Progenitor cell of endocrine pancreas (in vitro differentiated cells): ENCODE measurements around the gene VPS33A. TPM values are rescaled to one million over a fixed set of nuclear protein-coding genes. Genes with fewer than 3 reads are reported as not detected.

ENCODE experiments used
- DNase-seq: peaks from one replicate; pipeline ENCODE4 v3.0.0; 2021; ENCODE audit warnings: low spot score; ENCODE audit not compliant: unreplicated experiment
- H3K27ac Mint-ChIP-seq: 2 replicates; pipeline ENCODE4 v1.8.0; 2021; ENCODE audit warnings: mild to moderate bottlenecking, moderate library complexity, mixed read lengths
- H3K27me3 Mint-ChIP-seq: 2 replicates; pipeline ENCODE4 v1.8.0; 2021; ENCODE audit warnings: mixed read lengths
- H3K36me3 Mint-ChIP-seq: 2 replicates; pipeline ENCODE4 v1.8.0; 2022; ENCODE audit warnings: mixed read lengths; ENCODE audit not compliant: insufficient read depth
- H3K4me1 Mint-ChIP-seq: 2 replicates; pipeline ENCODE4 v1.8.0; 2021; ENCODE audit warnings: low read depth, mixed read lengths
- H3K4me3 Mint-ChIP-seq: 2 replicates; pipeline ENCODE4 v1.8.0; 2021; ENCODE audit warnings: low read depth, mild to moderate bottlenecking, moderate library complexity, mixed read lengths
- H3K9me3 Mint-ChIP-seq: 2 replicates; pipeline ENCODE4 v1.8.0; 2021; ENCODE audit warnings: low read depth, mixed read lengths
- total RNA-seq: library from RNA; stranded (reverse); gene quantifications from 2 replicates; pipeline ENCODE4 v1.2.1, GENCODE V29; 2021
- TF ChIP-seq, protein P1 (sequence below): fragments of 200-600 bp; sonication (generic); IDR thresholded peaks from one replicate; pipeline ENCODE4 v1.5.0; 2021; ENCODE audit warnings: antibody characterized with exemption, mild to moderate bottlenecking; ENCODE audit not compliant: unreplicated experiment

The VPS33A gene
- total RNA-seq, 1 donor from 2014 or later, result 33.2 TPM

GRCh38 chr12:122297494-122297893 lies 31.2 kb upstream of the VPS33A start:
- H3K27me3 Mint-ChIP-seq, result no peaks in the 10 kb centered on the region
- TF ChIP-seq, protein P1, sequence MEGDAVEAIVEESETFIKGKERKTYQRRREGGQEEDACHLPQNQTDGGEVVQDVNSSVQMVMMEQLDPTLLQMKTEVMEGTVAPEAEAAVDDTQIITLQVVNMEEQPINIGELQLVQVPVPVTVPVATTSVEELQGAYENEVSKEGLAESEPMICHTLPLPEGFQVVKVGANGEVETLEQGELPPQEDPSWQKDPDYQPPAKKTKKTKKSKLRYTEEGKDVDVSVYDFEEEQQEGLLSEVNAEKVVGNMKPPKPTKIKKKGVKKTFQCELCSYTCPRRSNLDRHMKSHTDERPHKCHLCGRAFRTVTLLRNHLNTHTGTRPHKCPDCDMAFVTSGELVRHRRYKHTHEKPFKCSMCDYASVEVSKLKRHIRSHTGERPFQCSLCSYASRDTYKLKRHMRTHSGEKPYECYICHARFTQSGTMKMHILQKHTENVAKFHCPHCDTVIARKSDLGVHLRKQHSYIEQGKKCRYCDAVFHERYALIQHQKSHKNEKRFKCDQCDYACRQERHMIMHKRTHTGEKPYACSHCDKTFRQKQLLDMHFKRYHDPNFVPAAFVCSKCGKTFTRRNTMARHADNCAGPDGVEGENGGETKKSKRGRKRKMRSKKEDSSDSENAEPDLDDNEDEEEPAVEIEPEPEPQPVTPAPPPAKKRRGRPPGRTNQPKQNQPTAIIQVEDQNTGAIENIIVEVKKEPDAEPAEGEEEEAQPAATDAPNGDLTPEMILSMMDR, result no peak
- H3K4me1 Mint-ChIP-seq, result no peaks in the 10 kb centered on the region
- H3K9me3 Mint-ChIP-seq, result no peaks in the 10 kb centered on the region
- H3K36me3 Mint-ChIP-seq, result peaks cover 19% of the 10 kb centered on the region
- no peak for DNase-seq
- no peak overlapping the region for H3K27ac Mint-ChIP-seq
- H3K4me3 Mint-ChIP-seq, result no peak overlapping the region

DNA sequence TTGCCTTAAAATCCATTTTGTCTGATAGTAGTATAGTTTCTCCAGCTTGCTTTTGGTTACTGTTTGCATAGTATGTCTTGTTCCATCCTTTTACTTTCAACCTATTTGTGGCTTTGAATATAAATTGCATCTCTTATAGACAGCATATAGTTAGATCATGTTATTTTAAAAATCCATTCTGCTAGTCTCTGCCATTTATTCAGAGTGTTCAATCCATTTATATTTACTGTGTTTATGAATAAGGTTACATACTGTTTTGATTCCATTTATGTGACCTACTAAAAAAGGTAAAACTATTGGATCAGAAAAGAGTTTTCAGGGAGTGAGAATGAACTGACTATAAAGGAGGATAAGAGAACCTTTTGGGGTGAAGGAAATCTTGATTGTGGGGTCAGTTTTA lies 29.6 kb upstream of the VPS33A start:
- TF ChIP-seq, protein P1, result no peak
- H3K27ac Mint-ChIP-seq, result no peak overlapping the region
- H3K4me3 Mint-ChIP-seq, result no peak overlapping the region
- H3K4me1 Mint-ChIP-seq, result no peaks in the 10 kb centered on the region
- peaks cover 18% of the 10 kb centered on the region for H3K36me3 Mint-ChIP-seq
- no peak for DNase-seq
- H3K27me3 Mint-ChIP-seq, result no peaks in the 10 kb centered on the region
- H3K9me3 Mint-ChIP-seq, result no peaks in the 10 kb centered on the region

- H3K27me3 Mint-ChIP-seq, result no peaks in the 10 kb centered on the region
- peaks cover 14% of the 10 kb centered on the region for H3K36me3 Mint-ChIP-seq
- no peaks in the 10 kb centered on the region for H3K4me1 Mint-ChIP-seq
- no peaks in the 10 kb centered on the region for H3K9me3 Mint-ChIP-seq
- TF ChIP-seq, protein P1, result no peak
- no peak overlapping the region for H3K27ac Mint-ChIP-seq
- no peak for DNase-seq
- no peak overlapping the region for H3K4me3 Mint-ChIP-seq
Observed at GRCh38 chr12:122293081-122293480, 26.8 kb upstream of the VPS33A start.

DNA sequence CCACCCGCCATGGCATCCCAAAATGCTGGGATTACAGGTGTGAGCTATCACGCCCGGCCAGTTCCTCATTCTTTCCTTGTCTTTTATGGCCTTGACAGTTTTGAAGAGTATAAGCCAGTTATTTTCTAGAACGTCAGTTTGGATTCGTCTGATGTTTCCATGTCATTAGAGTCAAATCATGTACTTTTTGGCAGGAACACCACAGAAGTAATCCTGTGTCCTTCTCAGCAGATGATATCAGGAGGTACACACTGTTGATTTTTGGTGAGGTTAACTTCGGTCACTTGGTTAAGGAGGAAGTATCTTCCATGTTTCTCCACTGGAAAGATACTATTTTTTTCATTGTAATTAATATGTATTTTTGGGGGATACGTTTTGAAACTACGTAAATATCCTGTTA lies 25.1 kb upstream of the VPS33A start:
- H3K36me3 Mint-ChIP-seq, result peaks cover 14% of the 10 kb centered on the region
- no peak for DNase-seq
- H3K9me3 Mint-ChIP-seq, result no peaks in the 10 kb centered on the region
- TF ChIP-seq, protein P1, result no peak
- H3K27ac Mint-ChIP-seq, result no peak overlapping the region
- no peaks in the 10 kb centered on the region for H3K4me1 Mint-ChIP-seq
- H3K4me3 Mint-ChIP-seq, result no peak overlapping the region
- H3K27me3 Mint-ChIP-seq, result no peaks in the 10 kb centered on the region

- Mint-ChIP-seq H3K9me3 (no peaks in the 10 kb centered on the region), H3K36me3 (peaks cover 8% of the 10 kb centered on the region), H3K4me3 (no peak overlapping the region), H3K4me1 (peaks cover 3% of the 10 kb centered on the region), H3K27me3 (no peaks in the 10 kb centered on the region), H3K27ac (peak overlapping the region; percentile 59)
- TF ChIP-seq, protein P1, result no peak
- no peak for DNase-seq
Observed at GRCh38 chr12:122283680-122284079, 17.4 kb upstream of the VPS33A start.
